ENCODE results near the gene SYT9.

SYT9 gene

GRCh38 chr11:7467652-7468051 lies 215.9 kb downstream of the SYT9 start:
- no peak overlapping the region for H3K4me3 ChIP-seq (replicated peaks; ENCODE audit: low read depth, low read length)
- DNase-seq (ENCODE audit: extremely low read depth, low read depth), result no peak
- TF ChIP-seq CTCF (IDR thresholded peaks at IDR 0.05; ENCODE audit: low read depth, low read length, missing control alignments), result no peak

- no peak for TF ChIP-seq CTCF (IDR thresholded peaks at IDR 0.05; ENCODE audit: low read depth, low read length, missing control alignments)
- H3K4me3 ChIP-seq (replicated peaks; ENCODE audit: low read depth, low read length), result no peak overlapping the region
Measured at GRCh38 chr11:7469351-7469865, 217.7 kb downstream of the SYT9 start.

GRCh38 chr11:7471071-7471470 lies 219.4 kb downstream of the SYT9 start:
- TF ChIP-seq CTCF (IDR thresholded peaks at IDR 0.05; ENCODE audit: low read depth, low read length, missing control alignments), result no peak
- DNase-seq (ENCODE audit: extremely low read depth, low read depth), result no peak
- H3K4me3 ChIP-seq (replicated peaks; ENCODE audit: low read depth, low read length), result no peak overlapping the region

More at GRCh38 chr11:7469351-7469865, 217.7 kb downstream of the SYT9 start:
- DNase-seq (ENCODE audit: extremely low read depth, low read depth), result no peak

- H3K4me3 ChIP-seq (replicated peaks; ENCODE audit: low read depth, low read length), result no peak overlapping the region
- TF ChIP-seq CTCF (IDR thresholded peaks at IDR 0.05; ENCODE audit: low read depth, low read length, missing control alignments), result no peak
- DNase-seq (ENCODE audit: extremely low read depth, low read depth), result no peak
Measured at GRCh38 chr11:7473717-7474116, 222.0 kb downstream of the SYT9 start.

- no peak overlapping the region for H3K4me3 ChIP-seq (replicated peaks; ENCODE audit: low read depth, low read length)
- no peak for TF ChIP-seq CTCF (IDR thresholded peaks at IDR 0.05; ENCODE audit: low read depth, low read length, missing control alignments)
- DNase-seq (ENCODE audit: extremely low read depth, low read depth), result no peak
Measured at GRCh38 chr11:7480113-7480512, 228.4 kb downstream of the SYT9 start.

GRCh38 chr11:7484131-7484530 lies 232.4 kb downstream of the SYT9 start:
- DNase-seq (ENCODE audit: extremely low read depth, low read depth), result no peak
- no peak for TF ChIP-seq CTCF (IDR thresholded peaks at IDR 0.05; ENCODE audit: low read depth, low read length, missing control alignments)
- no peak overlapping the region for H3K4me3 ChIP-seq (replicated peaks; ENCODE audit: low read depth, low read length)

- H3K4me3 ChIP-seq (replicated peaks; ENCODE audit: low read depth, low read length), result no peak overlapping the region
- no peak for TF ChIP-seq CTCF (IDR thresholded peaks at IDR 0.05; ENCODE audit: low read depth, low read length, missing control alignments)
- DNase-seq (ENCODE audit: extremely low read depth, low read depth), result no peak
Measured at GRCh38 chr11:7484645-7485044, 232.9 kb downstream of the SYT9 start.
